Measurements from ENCODE around the gene BBX. TPM values are rescaled to one million over a fixed set of nuclear protein-coding genes. Genes with fewer than 3 reads are reported as not detected.

The BBX gene
- total RNA-seq, 2 donors from 2014 or later: 94.7 to 226 TPM

GRCh38 chr3:107761391-107761790 lies 238.6 kb downstream of the BBX start:
- no peaks in the 10 kb centered on the region for H3K36me3 ChIP-seq
- H3K9me3 ChIP-seq: no peaks in the 10 kb centered on the region
- H3K27me3 ChIP-seq (replicated peaks; ENCODE audit: insufficient read depth): no peaks in the 10 kb centered on the region
- WGBS: 86% methylated on average over 2 of the region's 2 CpGs
- no peak for DNase-seq (ENCODE audit: low spot score)
- no peak overlapping the region for H3K4me3 ChIP-seq
- H3K27ac ChIP-seq: no peak overlapping the region
- no peaks in the 10 kb centered on the region for H3K4me1 ChIP-seq (replicated peaks)
- intact Hi-C loops (cut with DNase I): no loop called here
- TF ChIP-seq CTCF (IDR thresholded peaks at IDR 0.05): no peak
- no peak for TF ChIP-seq POLR2AphosphoS5 (IDR thresholded peaks at IDR 0.05)
- TF ChIP-seq POLR2A (IDR thresholded peaks at IDR 0.05): no peak

- TF ChIP-seq POLR2AphosphoS5 (IDR thresholded peaks at IDR 0.05) (no peak), CTCF (IDR thresholded peaks at IDR 0.05) (no peak), POLR2A (IDR thresholded peaks at IDR 0.05) (no peak)
- no peak overlapping the region for H3K4me3 ChIP-seq
- H3K27ac ChIP-seq: no peak overlapping the region
- no peak for DNase-seq (ENCODE audit: low spot score)
- 97% methylated on average over 6 of the region's 6 CpGs for WGBS
- intact Hi-C loops (cut with DNase I): no loop called here
- H3K36me3 ChIP-seq: no peaks in the 10 kb centered on the region
- no peaks in the 10 kb centered on the region for H3K9me3 ChIP-seq
- H3K4me1 ChIP-seq (replicated peaks): no peaks in the 10 kb centered on the region
- H3K27me3 ChIP-seq (replicated peaks; ENCODE audit: insufficient read depth): no peaks in the 10 kb centered on the region
Measured at GRCh38 chr3:107765524-107765923, 242.8 kb downstream of the BBX start.

- Histone ChIP-seq H3K4me3 (no peak overlapping the region), H3K4me1 (replicated peaks) (no peaks in the 10 kb centered on the region), H3K27ac (no peak overlapping the region), H3K36me3 (no peaks in the 10 kb centered on the region), H3K9me3 (no peaks in the 10 kb centered on the region), H3K27me3 (replicated peaks; ENCODE audit: insufficient read depth) (no peaks in the 10 kb centered on the region)
- WGBS: 57% methylated on average over 8 of the region's 8 CpGs
- DNase-seq (ENCODE audit: low spot score): no peak
- TF ChIP-seq POLR2A (IDR thresholded peaks at IDR 0.05): no peak
- TF ChIP-seq CTCF (IDR thresholded peaks at IDR 0.05): no peak
- TF ChIP-seq POLR2AphosphoS5 (IDR thresholded peaks at IDR 0.05): no peak
- intact Hi-C loops (cut with DNase I): no loop called here
Measured at GRCh38 chr3:107767897-107768605, 245.3 kb downstream of the BBX start.

- H3K27me3 ChIP-seq (replicated peaks; ENCODE audit: insufficient read depth): no peaks in the 10 kb centered on the region
- H3K9me3 ChIP-seq: no peaks in the 10 kb centered on the region
- H3K4me1 ChIP-seq (replicated peaks): no peaks in the 10 kb centered on the region
- intact Hi-C loops (cut with DNase I): no loop called here
- no peak overlapping the region for H3K4me3 ChIP-seq
- 91% methylated on average over 3 of the region's 3 CpGs for WGBS
- DNase-seq (ENCODE audit: low spot score): no peak
- no peaks in the 10 kb centered on the region for H3K36me3 ChIP-seq
- H3K27ac ChIP-seq: no peak overlapping the region
- no peak for TF ChIP-seq POLR2AphosphoS5 (IDR thresholded peaks at IDR 0.05)
- no peak for TF ChIP-seq CTCF (IDR thresholded peaks at IDR 0.05)
- no peak for TF ChIP-seq POLR2A (IDR thresholded peaks at IDR 0.05)
Measured at GRCh38 chr3:107769882-107770281, 247.1 kb downstream of the BBX start.

GRCh38 chr3:107772016-107772415 lies 249.3 kb downstream of the BBX start:
- H3K36me3 ChIP-seq: no peaks in the 10 kb centered on the region
- no peaks in the 10 kb centered on the region for H3K9me3 ChIP-seq
- no peak for TF ChIP-seq POLR2AphosphoS5 (IDR thresholded peaks at IDR 0.05)
- no peak for TF ChIP-seq CTCF (IDR thresholded peaks at IDR 0.05)
- no peak for TF ChIP-seq POLR2A (IDR thresholded peaks at IDR 0.05)
- 90% methylated on average over 6 of the region's 6 CpGs for WGBS
- H3K27me3 ChIP-seq (replicated peaks; ENCODE audit: insufficient read depth): no peaks in the 10 kb centered on the region
- H3K4me3 ChIP-seq: no peak overlapping the region
- no peak overlapping the region for H3K27ac ChIP-seq
- no peaks in the 10 kb centered on the region for H3K4me1 ChIP-seq (replicated peaks)
- no peak for DNase-seq (ENCODE audit: low spot score)
- intact Hi-C loops (cut with DNase I): no loop called here
